ENCODE measurements around the gene GNA14.
"Not testable (repeated sequence)": the region's sequence is repeated elsewhere in the genome, so short reads cannot be mapped to it uniquely, and the experiment has no call there.

Gene GNA14

GRCh38 chr9:77433675-77434445 lies 214.3 kb downstream of the GNA14 start:
- no peak overlapping the region for H3K4me3 ChIP-seq (ENCODE audit: low read depth, low read length)
- peak; percentile 33 for DNase-seq (ENCODE audit: low read depth)

- H3K4me3 ChIP-seq (ENCODE audit: low read depth, low read length), result no peak overlapping the region
- no peak for DNase-seq (ENCODE audit: low read depth)
Observed at GRCh38 chr9:77432053-77432452, 216.1 kb downstream of the GNA14 start.

- H3K4me3 ChIP-seq (ENCODE audit: low read depth, low read length), result no peak overlapping the region
- DNase-seq (ENCODE audit: low read depth), result no peak
Observed at GRCh38 chr9:77429928-77430327, 218.2 kb downstream of the GNA14 start.

- no peak for DNase-seq (ENCODE audit: low read depth)
- no peak overlapping the region for H3K4me3 ChIP-seq (ENCODE audit: low read depth, low read length)
Observed at GRCh38 chr9:77427256-77427927, 220.7 kb downstream of the GNA14 start.

GRCh38 chr9:77426712-77427111 lies 221.4 kb downstream of the GNA14 start:
- no peak overlapping the region for H3K4me3 ChIP-seq (ENCODE audit: low read depth, low read length)
- no peak for DNase-seq (ENCODE audit: low read depth)

- H3K4me3 ChIP-seq (ENCODE audit: low read depth, low read length), result no peak overlapping the region
- DNase-seq (ENCODE audit: low read depth), result no peak
Observed at GRCh38 chr9:77424993-77425392, 223.1 kb downstream of the GNA14 start.

- DNase-seq (ENCODE audit: low read depth), result no peak
- H3K4me3 ChIP-seq (ENCODE audit: low read depth, low read length), result no peak overlapping the region
Observed at GRCh38 chr9:77423841-77424240, 224.3 kb downstream of the GNA14 start.

- no peak for DNase-seq (ENCODE audit: low read depth)
- no peak overlapping the region for H3K4me3 ChIP-seq (ENCODE audit: low read depth, low read length)
Observed at GRCh38 chr9:77422969-77423368, 225.2 kb downstream of the GNA14 start.

- no peak for DNase-seq (ENCODE audit: low read depth)
- no peak overlapping the region for H3K4me3 ChIP-seq (ENCODE audit: low read depth, low read length)
Observed at GRCh38 chr9:77421506-77422265, 226.4 kb downstream of the GNA14 start.

- no peak overlapping the region for H3K4me3 ChIP-seq (ENCODE audit: low read depth, low read length)
- no peak for DNase-seq (ENCODE audit: low read depth)
Observed at GRCh38 chr9:77420641-77421040, 227.5 kb downstream of the GNA14 start.

GRCh38 chr9:77418226-77418625 lies 229.9 kb downstream of the GNA14 start:
- H3K4me3 ChIP-seq (ENCODE audit: low read depth, low read length), result no peak overlapping the region
- no peak for DNase-seq (ENCODE audit: low read depth)

- peak; percentile 75 for DNase-seq (ENCODE audit: low read depth)
- H3K4me3 ChIP-seq (ENCODE audit: low read depth, low read length), result no peak overlapping the region
Observed at GRCh38 chr9:77417566-77417965, 230.6 kb downstream of the GNA14 start.

GRCh38 chr9:77408521-77408920 lies 239.6 kb downstream of the GNA14 start:
- not testable (repeated sequence) for DNase-seq (ENCODE audit: low read depth); H3K4me3 ChIP-seq (ENCODE audit: low read depth, low read length)

- DNase-seq (ENCODE audit: low read depth), result peak; percentile 43
- H3K4me3 ChIP-seq (ENCODE audit: low read depth, low read length), result no peak overlapping the region
Observed at GRCh38 chr9:77403239-77403638, 244.9 kb downstream of the GNA14 start.

GRCh38 chr9:77402286-77402685 lies 245.8 kb downstream of the GNA14 start:
- no peak overlapping the region for H3K4me3 ChIP-seq (ENCODE audit: low read depth, low read length)
- DNase-seq (ENCODE audit: low read depth), result no peak

- DNase-seq (ENCODE audit: low read depth), result no peak
- no peak overlapping the region for H3K4me3 ChIP-seq (ENCODE audit: low read depth, low read length)
Observed at GRCh38 chr9:77399964-77400363, 248.2 kb downstream of the GNA14 start.

GRCh38 chr9:77398581-77398980 lies 249.5 kb downstream of the GNA14 start:
- not testable (repeated sequence) for H3K4me3 ChIP-seq (ENCODE audit: low read depth, low read length)
- DNase-seq (ENCODE audit: low read depth), result peak; percentile 35

GRCh38 chr9:77392328-77392727 lies 255.8 kb downstream of the GNA14 start:
- no peak for DNase-seq (ENCODE audit: low read depth)
- H3K4me3 ChIP-seq (ENCODE audit: low read depth, low read length), result no peak overlapping the region

- no peak overlapping the region for H3K4me3 ChIP-seq (ENCODE audit: low read depth, low read length)
- DNase-seq (ENCODE audit: low read depth), result no peak
Observed at GRCh38 chr9:77391834-77392233, 256.3 kb downstream of the GNA14 start.

- no peak for DNase-seq (ENCODE audit: low read depth)
- H3K4me3 ChIP-seq (ENCODE audit: low read depth, low read length), result no peak overlapping the region
Observed at GRCh38 chr9:77386187-77386586, 261.9 kb downstream of the GNA14 start.

All from skeletal muscle cell (primary cell).